Glomerular endothelial cell (primary cell): ENCODE data around the gene KIAA1217. TPM values are rescaled to one million over a fixed set of nuclear protein-coding genes. Genes with fewer than 3 reads are reported as not detected.

ENCODE experiments used
- DNase-seq: peaks from one replicate; pipeline ENCODE4 v3.0.0-alpha.2; 2011; ENCODE audit warnings: low read depth, low spot score; ENCODE audit errors: extremely low read depth
- total RNA-seq: library from RNA; depleted of rRNA; stranded (reverse); fragments of >200 nt; gene quantifications from 2 replicates; pipeline ENCODE4 v1.2.3, GENCODE V29; 2015

KIAA1217 gene
- total RNA-seq, 1 donor from 2014 or later = 63.1 TPM

DNA sequence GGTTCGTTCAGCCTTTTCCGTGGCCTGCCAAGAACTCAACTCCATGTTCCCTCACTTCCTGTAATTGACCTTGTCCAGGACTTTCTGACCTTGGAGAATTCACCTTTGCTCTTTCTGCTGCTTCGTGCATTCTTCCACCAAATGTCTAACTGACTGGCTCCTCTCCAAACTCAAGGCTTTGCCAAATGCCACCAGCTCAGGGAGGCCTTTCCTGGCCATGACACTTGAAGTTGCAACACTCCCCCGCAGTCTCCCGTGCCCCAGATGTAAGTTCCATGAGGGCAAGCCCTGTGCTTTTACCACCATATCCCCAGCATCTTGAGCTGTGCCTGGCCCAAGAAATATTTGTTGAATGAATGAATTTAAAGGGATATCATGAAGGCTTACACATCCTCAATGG is 276.4 kb downstream of the KIAA1217 start:
- no peak for DNase-seq

DNA sequence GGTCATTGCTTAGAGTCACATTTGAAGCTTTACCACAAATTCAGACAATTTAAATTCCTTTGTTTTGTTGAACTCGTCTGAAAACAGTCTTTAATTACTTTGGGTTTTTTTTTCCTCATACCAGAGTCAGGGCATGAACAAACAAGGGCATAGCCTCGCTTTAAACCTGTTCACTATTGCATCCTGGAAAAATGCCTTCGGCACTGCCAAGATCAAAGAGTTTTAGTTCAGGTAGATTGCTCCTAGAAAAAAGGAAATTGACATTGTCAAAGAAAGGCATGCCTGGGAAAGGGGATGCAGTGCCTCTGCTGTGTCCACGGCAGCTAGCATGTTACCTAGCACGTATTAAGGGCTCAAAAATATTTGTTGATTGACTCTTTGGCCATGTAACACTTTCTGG is 279.7 kb downstream of the KIAA1217 start:
- DNase-seq = no peak

DNA sequence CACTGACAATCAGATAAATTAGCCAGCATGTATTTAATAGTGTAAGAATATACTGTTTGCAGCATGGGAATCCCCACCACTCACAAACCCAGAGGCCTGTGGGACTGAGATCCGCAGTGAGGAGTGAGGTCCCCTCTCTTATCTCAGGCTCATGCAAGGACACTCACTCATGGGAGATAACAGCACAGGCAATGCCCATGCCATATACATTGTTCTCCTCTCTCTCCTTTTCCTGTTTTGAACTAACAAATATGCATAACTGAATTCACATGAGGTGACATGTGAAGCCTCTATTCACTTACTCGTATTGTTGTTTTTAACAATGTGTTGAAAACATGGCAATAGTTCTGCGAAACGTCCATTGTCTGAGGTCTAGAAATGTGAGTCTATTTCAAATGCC is 284.2 kb downstream of the KIAA1217 start:
- no peak for DNase-seq

DNA sequence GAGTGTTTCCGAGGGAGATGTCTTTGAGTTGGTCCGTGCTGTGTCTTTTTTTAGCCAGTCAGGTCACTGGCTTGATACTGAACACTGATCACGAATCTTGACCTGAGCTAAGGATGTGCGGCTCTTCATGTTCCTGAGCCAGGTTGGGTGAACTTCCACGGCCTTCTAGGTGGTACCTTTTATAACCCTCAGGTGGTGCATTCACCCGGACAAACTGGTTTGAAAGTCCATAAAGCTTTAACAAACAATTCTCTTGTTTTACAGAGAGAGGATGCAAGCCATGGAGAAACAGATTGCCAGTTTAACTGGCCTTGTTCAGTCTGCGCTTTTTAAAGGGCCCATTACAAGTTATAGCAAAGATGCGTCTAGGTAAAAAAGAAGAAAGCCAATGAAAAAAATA is 285.3 kb downstream of the KIAA1217 start:
- no peak for DNase-seq

DNA sequence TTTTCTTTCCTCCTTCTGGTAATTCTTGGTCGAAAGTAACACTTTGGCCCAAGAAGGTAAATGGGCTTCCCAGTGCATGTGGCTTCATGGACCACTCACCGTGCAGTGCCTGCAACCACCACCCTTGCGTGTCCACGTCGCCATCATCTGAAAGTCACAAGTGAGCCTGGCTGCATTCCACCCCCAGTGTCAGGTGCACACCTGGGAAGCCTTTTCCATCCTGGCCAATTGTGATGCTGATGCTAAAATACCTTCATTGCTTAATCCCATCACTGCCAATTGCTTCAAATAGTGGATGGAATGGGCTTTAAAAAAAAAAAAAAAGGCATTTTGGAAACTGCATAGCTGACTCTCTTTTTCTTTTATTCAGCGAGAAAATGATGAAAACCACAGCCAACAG is 285.8 kb downstream of the KIAA1217 start:
- DNase-seq = no peak

DNA sequence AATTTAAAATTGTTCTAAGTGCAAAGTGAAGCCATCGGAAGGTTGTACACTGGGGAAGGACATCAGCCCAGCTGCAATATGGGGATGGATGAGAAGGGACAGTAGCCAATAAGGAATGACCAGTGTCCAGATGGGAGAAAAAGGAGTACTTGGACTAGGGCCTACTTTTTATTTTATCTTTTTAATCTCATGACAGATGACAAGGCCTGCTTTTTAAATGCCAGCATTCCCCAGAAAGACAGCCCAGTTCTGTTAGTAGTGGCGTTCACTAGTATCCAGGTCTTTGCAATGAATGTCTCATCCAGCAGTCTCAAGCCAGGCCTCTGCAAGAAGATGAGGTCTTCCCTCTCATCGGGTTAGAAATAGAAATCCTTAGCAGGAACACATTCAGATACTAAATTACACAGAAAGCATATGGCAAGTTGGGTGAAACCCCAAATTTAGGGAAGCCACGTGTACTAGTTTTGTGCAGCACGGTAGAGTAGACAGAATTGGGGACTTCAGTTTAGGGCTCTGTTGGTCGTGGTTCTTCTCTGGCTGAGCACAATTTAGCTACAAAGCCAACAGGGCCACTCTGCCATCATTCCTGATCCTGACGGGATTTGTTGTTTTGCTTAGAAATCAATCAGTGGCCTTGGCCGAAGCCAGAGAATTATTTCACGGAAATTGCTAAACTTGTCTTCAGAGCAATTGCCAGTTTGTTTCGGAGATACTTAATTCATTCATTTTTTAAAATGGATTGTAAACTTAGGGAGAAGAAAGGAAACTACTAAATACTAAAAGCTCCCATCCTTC is 286.9 kb downstream of the KIAA1217 start:
- DNase-seq = no peak

DNA sequence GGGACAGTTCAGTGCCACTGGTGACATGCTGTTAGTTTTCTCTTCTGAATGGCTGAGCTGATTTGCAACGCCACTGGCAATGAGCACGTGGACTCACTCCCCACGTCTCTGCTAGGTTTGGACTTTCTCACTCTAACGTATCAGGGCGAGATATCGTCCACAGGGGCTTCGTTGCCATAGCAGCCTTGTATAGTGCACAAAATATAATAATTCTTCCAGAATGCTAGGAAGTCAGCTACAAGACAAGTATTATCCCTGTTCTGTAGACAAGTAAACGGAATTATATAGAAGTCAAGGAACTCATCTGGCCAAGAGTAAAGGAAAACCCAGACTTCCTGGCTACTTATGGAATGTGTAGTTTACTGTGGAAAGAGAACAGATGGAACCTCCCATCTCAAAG is 288.0 kb downstream of the KIAA1217 start:
- DNase-seq = no peak

DNA sequence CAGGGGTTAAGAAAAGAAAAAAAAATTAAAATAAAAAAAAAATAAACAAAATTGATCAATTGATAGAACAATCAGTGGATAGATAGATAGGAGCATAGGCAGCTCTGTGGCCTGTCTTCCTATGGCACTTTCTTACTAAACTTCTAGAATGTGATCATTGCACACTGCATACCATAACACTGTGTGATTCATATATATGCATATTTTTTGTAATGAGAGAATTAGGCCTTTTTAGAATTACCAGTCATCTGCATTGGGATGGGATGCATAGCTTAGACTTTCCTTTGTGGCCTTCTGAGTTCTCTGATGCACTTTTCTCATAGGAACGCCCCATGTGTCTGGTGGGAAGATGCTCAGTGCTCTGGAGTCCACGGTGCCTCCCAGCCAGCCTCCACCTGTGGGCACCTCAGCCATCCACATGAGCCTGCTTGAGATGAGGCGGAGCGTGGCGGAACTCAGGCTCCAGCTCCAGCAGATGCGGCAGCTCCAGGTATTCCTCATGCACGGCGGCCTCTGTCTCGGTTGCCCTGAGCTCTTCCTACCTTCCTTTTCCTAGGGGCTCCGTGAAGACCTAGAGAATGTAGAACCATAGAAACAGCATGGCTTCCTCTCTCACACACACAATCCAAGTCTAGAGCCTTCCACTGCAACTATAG is 292.2 kb downstream of the KIAA1217 start:
- DNase-seq = no peak

DNA sequence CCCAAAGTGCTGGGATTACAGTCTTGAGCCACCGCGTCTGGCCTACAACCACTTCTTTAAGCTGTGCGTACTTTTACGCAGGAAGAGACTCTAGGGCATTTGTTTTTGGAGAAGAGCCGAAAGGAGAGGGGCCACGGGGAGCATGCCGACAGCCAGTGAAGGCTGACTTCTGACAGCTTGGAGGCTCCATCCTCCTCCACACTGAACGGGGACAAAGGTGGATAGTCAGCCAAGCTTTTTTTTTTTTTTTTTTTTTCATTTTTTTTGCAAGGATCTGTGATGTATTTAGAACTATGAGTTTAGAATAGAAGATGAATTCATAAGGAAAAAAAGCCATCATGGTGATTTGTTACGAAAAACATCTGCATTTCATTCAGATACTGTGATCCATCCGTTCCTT is 293.1 kb downstream of the KIAA1217 start:
- DNase-seq = no peak

DNA sequence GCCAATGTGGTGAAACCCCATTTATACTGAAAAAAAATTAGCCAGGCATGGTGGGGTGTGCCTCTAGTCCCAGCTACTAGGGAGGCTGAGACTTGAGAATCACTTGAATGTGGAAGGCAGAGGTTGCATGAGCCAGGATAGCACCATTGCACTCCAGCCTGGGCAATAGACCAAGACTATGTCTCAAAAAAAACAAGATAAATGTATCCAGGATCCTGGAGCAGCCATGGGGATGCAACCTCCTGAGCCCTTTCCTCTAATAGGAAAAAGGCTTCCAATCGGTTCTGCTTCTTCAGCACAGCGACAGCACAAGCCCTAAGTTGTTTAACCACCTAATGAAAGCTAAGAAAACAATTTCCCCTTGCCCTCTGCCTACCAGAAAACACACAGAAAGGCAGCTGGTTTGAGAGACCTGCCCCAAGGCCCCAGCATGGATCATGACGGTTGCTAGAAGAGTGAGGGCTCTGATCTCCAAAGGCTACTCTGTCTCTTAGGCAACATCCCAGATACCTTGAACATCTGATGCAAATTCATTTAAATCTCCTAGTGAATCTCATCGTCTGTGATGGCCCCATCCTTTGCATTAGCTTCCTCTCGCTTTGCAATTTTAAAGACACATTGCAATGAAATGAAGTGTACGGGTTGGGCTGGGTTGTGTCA is 294.0 kb downstream of the KIAA1217 start:
- no peak for DNase-seq

DNA sequence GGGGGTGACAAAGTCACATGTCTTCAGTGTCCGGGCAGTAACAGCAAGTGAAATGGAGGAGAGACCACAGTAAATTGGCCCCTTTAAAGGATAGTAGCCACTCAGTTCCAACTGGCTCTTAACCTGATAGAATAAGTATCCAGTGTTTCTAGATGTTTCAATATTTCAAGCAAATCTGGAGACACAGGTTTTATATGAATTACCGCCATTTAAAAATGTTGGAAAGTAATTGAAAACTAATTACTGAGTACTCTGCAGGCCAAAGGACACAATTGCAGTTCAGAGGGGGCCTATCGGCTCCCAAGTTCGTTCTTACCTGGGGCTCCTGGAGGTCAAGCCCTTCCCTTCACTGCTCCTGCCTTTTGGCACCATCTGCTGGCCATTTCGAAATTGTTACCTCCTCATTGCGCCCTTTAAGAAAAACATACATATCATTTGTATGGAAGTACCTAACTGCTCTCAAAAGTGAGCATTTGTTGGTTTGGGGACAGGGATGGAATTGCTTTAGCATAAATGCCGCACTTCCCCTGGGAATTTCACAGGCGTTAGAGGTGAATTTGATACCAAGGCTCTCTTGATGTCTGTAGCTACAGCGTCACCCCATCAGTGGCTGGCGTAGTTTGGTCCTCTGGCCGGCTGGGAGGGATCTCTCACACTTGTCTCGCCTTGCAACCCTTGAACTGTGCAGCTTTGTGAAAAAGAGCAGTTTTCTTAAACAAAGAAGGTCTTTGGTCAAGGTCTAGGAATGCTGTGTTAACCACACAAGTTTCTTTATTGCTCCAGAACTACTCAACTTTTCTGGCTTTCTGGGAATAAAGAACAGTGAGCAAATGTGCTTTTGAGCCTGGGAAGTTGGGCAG is 294.8 kb downstream of the KIAA1217 start:
- DNase-seq = peak; percentile 36

DNA sequence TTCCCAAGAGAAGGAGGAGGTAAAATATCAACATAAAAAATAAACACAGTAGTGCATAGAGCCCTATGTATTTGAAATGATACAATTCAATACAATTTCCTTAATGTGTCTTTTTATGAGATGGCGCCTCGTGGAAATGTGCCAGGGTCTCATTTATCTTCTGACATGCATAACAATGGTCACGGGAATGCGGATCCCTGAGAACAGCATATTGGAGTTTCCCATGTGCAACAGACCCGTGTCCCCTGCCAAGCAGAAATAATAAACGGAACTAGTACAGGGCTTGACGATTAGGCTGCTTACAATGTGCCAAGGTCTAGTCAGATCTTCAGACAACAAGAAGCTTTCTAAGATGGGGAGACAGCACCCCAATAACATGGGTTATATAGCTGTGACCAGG is 296.8 kb downstream of the KIAA1217 start:
- DNase-seq = peak; percentile 76

DNA sequence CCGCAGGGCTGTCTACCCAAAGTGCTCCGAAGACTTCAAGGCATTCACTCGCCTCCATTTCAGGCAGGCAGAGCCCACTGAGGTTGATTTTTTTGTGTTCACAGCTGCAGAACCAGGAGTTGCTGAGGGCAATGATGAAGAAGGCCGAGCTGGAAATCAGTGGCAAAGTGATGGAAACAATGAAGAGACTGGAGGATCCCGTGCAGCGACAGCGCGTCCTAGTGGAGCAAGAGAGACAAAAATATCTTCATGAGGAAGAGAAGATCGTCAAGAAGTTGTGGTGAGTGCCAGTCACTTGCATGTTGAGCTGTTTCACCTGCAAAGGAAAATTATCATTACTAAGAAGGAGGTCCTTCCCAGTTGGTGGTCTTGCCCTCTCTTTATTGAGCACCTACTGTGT is 304.2 kb downstream of the KIAA1217 start:
- no peak for DNase-seq

DNA sequence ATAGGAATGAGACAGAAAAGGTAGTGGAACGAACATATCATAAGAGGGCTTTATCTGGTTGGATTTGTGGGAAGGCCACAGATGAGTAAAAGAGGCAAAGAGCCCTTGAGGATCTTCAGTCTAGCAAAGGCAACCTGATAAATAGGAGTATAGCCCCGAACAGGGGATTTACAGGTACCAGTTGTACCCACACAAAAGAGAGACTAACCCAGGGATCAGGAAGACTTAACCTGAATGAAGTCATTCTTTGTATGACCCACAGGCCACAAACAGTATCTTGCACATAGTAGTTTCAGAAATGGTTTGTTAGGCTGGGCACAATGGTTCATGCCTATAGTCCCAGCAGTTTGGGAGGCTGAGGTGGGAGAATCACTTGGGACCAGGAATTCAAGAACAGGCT is 306.5 kb downstream of the KIAA1217 start:
- DNase-seq = no peak

DNA sequence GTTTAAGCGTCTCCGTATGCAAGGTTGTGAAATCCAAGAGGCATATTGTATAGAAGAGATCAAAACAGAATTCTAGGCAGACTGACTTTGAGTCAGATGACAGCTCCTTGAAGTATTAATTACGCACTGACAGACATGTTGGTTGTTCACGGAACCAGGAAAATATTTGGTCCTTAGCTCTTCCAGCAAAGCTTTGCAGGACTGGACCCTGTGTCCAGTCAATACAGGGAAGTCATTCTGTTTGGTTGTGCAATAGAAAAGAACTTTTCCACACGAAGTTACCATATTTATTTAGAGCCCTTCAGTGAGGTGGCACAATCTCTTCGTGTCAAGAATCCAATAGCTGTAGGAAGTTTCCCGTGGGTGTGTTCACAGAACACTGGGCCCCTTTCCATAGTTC is 309.5 kb downstream of the KIAA1217 start:
- no peak for DNase-seq

DNA sequence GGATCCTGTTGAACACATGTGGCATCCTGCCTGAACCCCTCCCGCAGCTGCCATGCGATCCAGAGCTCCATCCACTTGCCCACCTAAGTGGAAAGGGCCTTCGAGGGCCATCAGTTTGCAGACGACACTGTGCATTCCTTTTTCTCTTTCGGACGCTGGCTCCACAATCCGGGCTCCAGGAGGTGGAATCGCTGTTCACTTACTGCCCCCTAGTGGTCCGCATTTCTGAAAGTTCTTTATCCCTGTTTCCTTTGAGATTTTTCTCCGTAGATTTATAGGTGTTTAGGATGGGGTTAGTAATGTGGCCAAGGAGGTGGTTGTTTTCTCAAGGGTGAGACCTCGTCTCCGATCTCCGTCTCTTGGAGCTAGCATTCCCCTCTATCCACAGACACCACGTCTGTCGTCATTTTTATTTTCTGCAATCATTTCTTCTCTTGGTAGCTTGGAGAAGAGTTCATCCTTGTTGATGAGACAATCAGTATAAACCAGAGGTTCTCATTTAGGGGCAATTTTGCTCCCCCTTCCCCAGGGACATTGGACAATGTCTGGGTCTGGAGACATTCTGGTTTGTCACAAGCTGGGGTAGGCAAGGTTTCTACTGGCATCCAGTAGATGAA is 310.2 kb downstream of the KIAA1217 start:
- peak; percentile 44 for DNase-seq

DNA sequence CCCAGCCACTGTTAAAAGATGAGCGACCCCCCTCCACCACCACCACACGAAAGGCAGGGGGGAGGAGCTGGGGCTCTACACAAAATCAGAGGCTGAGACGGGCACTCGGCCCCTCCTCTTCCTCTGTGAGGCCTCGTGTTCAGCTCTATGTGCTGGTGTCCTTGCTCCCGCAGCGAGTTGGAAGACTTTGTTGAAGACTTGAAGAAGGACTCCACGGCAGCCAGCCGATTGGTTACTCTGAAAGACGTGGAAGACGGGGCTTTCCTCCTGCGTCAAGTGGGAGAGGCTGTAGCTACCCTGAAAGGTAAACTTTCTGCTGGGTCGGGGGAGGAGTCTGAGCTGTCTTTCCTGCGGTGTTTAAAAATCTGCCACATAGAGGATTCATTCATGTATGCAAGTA is 311.0 kb downstream of the KIAA1217 start:
- DNase-seq = no peak

DNA sequence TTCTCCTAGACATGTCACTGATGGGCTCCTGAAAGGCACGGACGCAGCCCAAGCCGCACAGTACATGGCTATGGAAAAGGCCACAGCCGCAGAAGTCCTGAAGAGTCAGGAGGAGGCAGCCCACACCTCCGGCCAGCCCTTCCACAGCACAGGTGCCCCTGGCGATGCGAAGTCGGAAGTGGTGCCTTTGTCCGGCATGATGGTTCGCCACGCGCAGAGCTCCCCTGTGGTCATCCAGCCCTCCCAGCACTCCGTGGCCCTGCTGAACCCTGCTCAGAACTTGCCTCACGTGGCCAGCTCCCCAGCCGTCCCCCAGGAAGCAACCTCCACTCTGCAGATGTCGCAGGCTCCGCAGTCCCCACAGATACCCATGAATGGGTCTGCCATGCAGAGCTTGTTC is 315.4 kb downstream of the KIAA1217 start:
- DNase-seq = no peak

DNA sequence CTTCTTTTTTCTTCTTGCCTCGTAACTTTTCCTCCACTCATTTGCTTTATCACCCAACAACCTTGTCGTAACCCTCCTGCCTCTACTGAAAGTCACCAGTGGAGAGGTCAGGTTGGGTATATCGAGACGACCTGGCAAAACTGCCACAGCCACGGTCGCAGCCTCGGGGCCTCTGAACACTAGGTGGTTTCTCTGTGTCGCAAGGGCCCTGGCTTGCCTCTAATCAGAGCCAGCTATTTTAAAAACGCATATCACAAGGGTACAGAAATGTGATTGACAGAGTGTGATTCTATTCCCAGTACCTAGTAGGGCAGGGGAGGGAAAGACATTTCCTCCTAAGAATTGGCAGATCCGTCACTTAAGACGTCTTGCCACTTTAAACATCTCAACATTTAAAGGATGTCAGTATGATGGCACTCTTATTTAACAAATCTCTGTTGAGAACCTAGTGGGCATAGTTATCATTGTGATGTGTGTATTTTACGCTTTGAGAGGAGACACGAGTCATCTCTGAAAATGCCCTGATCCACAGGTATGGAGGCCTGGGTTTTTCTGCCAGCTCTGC is 317.2 kb downstream of the KIAA1217 start:
- no peak for DNase-seq

DNA sequence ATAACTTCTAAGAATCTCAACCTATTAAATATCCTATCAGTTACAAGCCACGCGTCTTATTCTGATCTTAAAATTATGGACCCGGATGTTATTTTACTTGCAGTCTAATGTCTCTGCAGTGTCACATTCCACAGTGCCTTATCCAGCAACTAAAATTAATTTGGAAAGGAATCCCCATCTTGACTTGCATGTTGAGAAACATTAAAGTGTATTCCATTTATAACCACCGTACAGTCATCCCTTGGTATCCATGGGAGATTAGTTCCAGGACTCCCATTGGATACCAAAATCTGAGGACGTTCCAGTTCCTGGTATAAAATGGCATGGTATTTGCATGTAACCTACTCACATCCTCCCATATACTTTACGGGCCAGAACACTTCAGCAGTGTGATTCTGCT is 320.0 kb downstream of the KIAA1217 start:
- no peak for DNase-seq
